Loucy (cell line): Measurements from ENCODE around the gene SEL1L.

Experiments used
- H2AFZ ChIP-seq: fragments of 200-600 bp; sonication (generic); 2 replicates; pipeline ENCODE4 v1.6.0; 2016; ENCODE audit warnings: antibody characterized with exemption, mild to moderate bottlenecking, low read length, moderate library complexity
- H3F3A ChIP-seq: fragments of 200-600 bp; 2 replicates; pipeline ENCODE4 v1.6.0; 2016; ENCODE audit warnings: antibody characterized with exemption, low read depth, mild to moderate bottlenecking
- H3K27me3 ChIP-seq: fragments of 200-600 bp; sonication (generic); 2 replicates; pipeline ENCODE4 v1.6.1; 2014; ENCODE audit warnings: low read length, mild to moderate bottlenecking; ENCODE audit not compliant: insufficient read depth, poor library complexity, severe bottlenecking
- H3K36me3 ChIP-seq: fragments of 200-600 bp; sonication (generic); 2 replicates; pipeline ENCODE4 v1.6.1; 2016; ENCODE audit warnings: low read length; ENCODE audit not compliant: insufficient read depth
- H3K4me1 ChIP-seq: fragments of 200-600 bp; sonication (generic); 2 replicates; pipeline ENCODE4 v1.5.1; 2014; ENCODE audit warnings: low read length, mild to moderate bottlenecking; ENCODE audit not compliant: insufficient read depth, poor library complexity, severe bottlenecking
- H3K4me2 ChIP-seq: fragments of 200-600 bp; sonication (generic); 2 replicates; pipeline ENCODE4 v1.6.0; 2014; ENCODE audit warnings: antibody characterized with exemption, low read length, low read depth, mild to moderate bottlenecking; ENCODE audit not compliant: poor library complexity, severe bottlenecking
- H3K4me3 ChIP-seq: fragments of 200-600 bp; sonication (generic); 2 replicates; pipeline ENCODE4 v1.5.1; 2014; ENCODE audit warnings: low read length, mild to moderate bottlenecking, mixed read lengths; ENCODE audit not compliant: poor library complexity, severe bottlenecking
- H3K79me2 ChIP-seq: fragments of 200-600 bp; sonication (generic); 2 replicates; pipeline ENCODE4 v1.6.1; 2014; ENCODE audit warnings: low read length; ENCODE audit not compliant: insufficient read depth
- H3K9ac ChIP-seq: fragments of 200-600 bp; sonication (generic); 2 replicates; pipeline ENCODE4 v1.6.0; 2014; ENCODE audit warnings: mild to moderate bottlenecking, low read depth, low read length, moderate library complexity; ENCODE audit not compliant: poor library complexity, severe bottlenecking
- H3K9me2 ChIP-seq: fragments of 200-600 bp; sonication (generic); replicated peaks from 2 replicates; pipeline ENCODE4 v1.6.1; 2016; ENCODE audit warnings: low read depth, low read length, mixed read lengths
- H3K9me3 ChIP-seq: fragments of 200-600 bp; sonication (generic); 2 replicates; pipeline ENCODE4 v1.6.1; 2014; ENCODE audit warnings: mild to moderate bottlenecking, antibody characterized with exemption, low read length, low read depth; ENCODE audit not compliant: insufficient read depth
- H4K20me1 ChIP-seq: fragments of 200-600 bp; sonication (generic); 2 replicates; pipeline ENCODE4 v1.6.0; 2014; ENCODE audit warnings: antibody characterized with exemption, low read length, mild to moderate bottlenecking; ENCODE audit not compliant: insufficient read depth, poor library complexity, severe bottlenecking
- EZH2phosphoT487 ChIP-seq: fragments of 200-600 bp; IDR thresholded peaks from 2 replicates; pipeline ENCODE4 v1.6.1; 2018; ENCODE audit warnings: antibody characterized with exemption, mild to moderate bottlenecking, moderate library complexity, borderline replicate concordance
- TF ChIP-seq, protein P1 (sequence below): fragments of 200-600 bp; sonication (generic); conservative IDR thresholded peaks from 2 replicates; pipeline ENCODE4 v1.5.1; 2014; ENCODE audit warnings: mild to moderate bottlenecking, antibody characterized with exemption, low read length

Gene SEL1L

DNA sequence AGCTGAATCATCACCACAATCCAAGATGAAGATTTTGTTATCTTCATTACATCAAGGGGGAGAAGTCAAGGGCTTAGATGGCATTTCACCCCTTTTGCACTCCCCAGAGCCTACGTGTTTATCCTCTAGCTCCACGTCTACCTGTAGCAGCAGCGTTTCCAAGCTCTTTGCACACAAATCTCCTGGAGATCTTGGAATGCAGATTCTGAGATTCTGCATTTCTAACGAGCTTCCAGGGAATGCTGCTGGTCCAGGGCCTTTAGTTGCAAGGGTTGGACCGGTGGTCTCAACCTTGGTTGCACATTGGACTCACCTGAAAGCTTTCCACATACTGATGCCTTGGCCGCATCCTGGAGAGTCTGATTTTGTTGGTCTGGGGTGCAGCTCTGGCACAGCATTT, 84.1 kb downstream of the SEL1L start:
- no peaks in the 10 kb centered on the region for H3K27me3 ChIP-seq
- TF ChIP-seq EZH2phosphoT487 = no peak
- TF ChIP-seq, protein P1, sequence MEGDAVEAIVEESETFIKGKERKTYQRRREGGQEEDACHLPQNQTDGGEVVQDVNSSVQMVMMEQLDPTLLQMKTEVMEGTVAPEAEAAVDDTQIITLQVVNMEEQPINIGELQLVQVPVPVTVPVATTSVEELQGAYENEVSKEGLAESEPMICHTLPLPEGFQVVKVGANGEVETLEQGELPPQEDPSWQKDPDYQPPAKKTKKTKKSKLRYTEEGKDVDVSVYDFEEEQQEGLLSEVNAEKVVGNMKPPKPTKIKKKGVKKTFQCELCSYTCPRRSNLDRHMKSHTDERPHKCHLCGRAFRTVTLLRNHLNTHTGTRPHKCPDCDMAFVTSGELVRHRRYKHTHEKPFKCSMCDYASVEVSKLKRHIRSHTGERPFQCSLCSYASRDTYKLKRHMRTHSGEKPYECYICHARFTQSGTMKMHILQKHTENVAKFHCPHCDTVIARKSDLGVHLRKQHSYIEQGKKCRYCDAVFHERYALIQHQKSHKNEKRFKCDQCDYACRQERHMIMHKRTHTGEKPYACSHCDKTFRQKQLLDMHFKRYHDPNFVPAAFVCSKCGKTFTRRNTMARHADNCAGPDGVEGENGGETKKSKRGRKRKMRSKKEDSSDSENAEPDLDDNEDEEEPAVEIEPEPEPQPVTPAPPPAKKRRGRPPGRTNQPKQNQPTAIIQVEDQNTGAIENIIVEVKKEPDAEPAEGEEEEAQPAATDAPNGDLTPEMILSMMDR = no peak
- H3K79me2 ChIP-seq = no peaks in the 10 kb centered on the region
- H3K36me3 ChIP-seq = no peaks in the 10 kb centered on the region
- no peaks in the 10 kb centered on the region for H3F3A ChIP-seq
- H2AFZ ChIP-seq = no peak overlapping the region
- no peaks in the 10 kb centered on the region for H4K20me1 ChIP-seq
- H3K4me3 ChIP-seq = no peak overlapping the region
- H3K9me2 ChIP-seq = no peaks in the 10 kb centered on the region
- no peak overlapping the region for H3K4me2 ChIP-seq
- peaks cover 2% of the 10 kb centered on the region for H3K4me1 ChIP-seq
- H3K9ac ChIP-seq = no peak overlapping the region
- H3K9me3 ChIP-seq = no peaks in the 10 kb centered on the region

DNA sequence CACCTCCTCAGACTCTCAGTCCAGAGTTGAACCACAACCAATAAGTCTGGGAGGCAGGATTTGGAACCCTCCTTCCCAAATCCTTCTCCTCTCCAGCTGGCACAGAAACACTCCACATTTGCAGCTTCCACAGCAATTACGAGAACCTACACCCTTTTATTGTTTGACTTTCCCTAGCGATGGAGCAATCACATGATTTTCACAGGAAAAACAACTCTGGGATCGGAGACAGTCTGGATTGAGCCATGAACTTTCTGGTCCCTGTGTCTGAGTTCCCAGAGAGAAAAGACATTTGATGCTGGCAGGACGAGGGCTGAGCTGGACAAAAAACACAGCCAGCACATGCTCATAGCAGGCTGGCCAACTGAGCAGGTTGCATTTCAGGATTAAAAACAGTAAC, 84.5 kb downstream of the SEL1L start:
- Histone ChIP-seq H4K20me1 (no peaks in the 10 kb centered on the region), H3K9me2 (no peaks in the 10 kb centered on the region), H3K9me3 (no peaks in the 10 kb centered on the region), H3K27me3 (no peaks in the 10 kb centered on the region), H3F3A (no peaks in the 10 kb centered on the region), H3K9ac (no peak overlapping the region), H3K36me3 (no peaks in the 10 kb centered on the region), H3K79me2 (no peaks in the 10 kb centered on the region), H3K4me1 (peaks cover 2% of the 10 kb centered on the region), H3K4me3 (no peak overlapping the region), H2AFZ (no peak overlapping the region), H3K4me2 (no peak overlapping the region)
- TF ChIP-seq, protein P1 = no peak
- no peak for TF ChIP-seq EZH2phosphoT487

DNA sequence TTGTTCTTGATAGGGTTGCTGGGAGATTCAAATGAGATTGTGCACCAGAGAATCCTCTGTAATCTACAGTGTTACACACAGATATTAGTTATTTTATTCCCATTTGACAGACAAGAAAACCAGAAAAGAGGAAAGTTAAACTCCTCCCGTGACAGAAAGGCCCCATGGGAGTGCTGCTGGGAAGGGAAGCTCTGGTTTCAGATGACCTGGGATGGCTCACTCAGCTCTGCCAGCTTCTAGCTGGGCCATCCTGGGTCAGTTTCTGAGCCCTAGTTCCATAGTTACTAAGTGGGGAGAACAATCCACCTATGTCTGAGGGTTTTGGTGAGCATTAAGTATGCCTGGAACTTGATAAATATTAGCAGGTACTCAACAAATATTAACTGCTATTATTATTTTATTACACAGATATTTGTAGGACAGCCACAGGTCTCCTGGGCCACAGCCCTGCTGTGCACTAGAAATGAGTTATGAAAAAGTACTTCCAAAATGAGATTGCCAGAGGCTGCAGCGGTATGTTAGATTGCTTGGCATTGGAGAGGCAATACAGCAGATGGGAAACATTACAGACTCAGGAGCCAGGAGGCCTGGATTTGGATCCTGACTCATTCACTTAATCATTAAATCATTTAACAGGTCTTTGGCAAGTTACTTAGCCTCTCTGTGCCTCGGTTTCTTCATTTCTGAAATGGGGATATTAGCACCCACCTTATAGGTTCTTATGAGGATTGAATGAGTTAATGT, 86.5 kb downstream of the SEL1L start:
- Histone ChIP-seq H3K9me2 (no peaks in the 10 kb centered on the region), H3K9me3 (no peaks in the 10 kb centered on the region), H3K4me1 (no peaks in the 10 kb centered on the region), H3F3A (no peaks in the 10 kb centered on the region), H3K4me2 (no peak overlapping the region), H3K27me3 (no peaks in the 10 kb centered on the region), H4K20me1 (no peaks in the 10 kb centered on the region), H3K4me3 (no peak overlapping the region), H3K9ac (no peak overlapping the region), H3K79me2 (no peaks in the 10 kb centered on the region), H2AFZ (no peak overlapping the region), H3K36me3 (no peaks in the 10 kb centered on the region)
- TF ChIP-seq, protein P1 = no peak
- no peak for TF ChIP-seq EZH2phosphoT487
